Amygdala (tissue), 56 donors: ENCODE results near the gene ITGA5.

Experiments used
- DNase-seq, 56 donors: peaks; one replicate each; lab custom pipeline; 2025; lab: John Stamatoyannopoulos, UW

Gene ITGA5

DNA sequence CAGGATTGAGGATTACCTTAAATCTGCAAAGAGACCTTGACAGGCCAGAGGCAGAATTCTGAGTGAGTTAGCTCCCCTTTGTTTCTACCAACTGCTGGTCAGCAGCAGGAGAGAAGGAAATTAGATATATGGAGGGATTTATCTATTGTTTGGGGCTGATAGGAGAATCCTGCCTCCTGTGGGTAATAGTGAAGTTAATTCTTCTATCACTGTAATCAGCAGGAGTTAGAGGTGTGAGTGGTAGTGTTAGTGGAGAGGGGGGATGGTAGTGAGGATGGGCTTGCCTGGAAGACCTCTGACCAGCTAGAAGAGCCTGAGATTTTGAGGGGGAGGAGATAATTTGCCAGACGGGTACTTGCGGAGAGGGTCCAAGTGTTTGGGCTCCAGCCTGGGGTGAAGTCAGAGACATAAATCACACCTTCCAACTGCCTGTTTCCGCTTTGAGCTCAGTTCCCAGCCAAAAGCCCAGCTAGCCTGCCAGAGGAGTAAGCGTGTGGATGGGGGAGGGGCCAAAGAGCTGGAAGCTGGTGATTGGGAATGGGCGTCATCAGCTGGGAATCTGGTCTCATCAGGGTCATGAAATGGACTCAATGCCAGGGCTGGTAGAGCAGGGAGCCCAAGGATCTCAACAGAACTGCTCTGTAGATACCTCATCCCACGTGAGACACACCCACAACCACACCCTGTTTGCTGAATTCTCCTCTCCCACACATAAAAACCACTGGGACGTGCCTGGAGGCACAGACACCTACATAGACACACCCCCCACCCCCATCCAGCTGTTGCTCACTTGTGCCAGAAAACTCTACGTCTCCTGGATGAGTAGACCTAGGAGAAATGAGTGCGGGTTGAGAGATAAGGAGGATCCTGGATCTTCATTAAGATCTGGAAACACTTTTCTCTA lies 13.1 kb upstream of the ITGA5 start:
- no peak for DNase-seq

- DNase-seq, result no peak
Measured at GRCh38 chr12:54430471-54431069, 11.5 kb upstream of the ITGA5 start.

GRCh38 chr12:54429014-54429471 lies 10.0 kb upstream of the ITGA5 start:
- no peak for DNase-seq

- no peak for DNase-seq
Measured at GRCh38 chr12:54428050-54429013, 9.3 kb upstream of the ITGA5 start.

- DNase-seq, result no peak
Measured at GRCh38 chr12:54427106-54427505, 8.0 kb upstream of the ITGA5 start.

- no peak for DNase-seq
Measured at GRCh38 chr12:54426690-54427089, 7.6 kb upstream of the ITGA5 start.

GRCh38 chr12:54425702-54426101 lies 6.6 kb upstream of the ITGA5 start:
- no peak for DNase-seq

GRCh38 chr12:54424224-54424623 lies 5.2 kb upstream of the ITGA5 start:
- no peak for DNase-seq

DNA sequence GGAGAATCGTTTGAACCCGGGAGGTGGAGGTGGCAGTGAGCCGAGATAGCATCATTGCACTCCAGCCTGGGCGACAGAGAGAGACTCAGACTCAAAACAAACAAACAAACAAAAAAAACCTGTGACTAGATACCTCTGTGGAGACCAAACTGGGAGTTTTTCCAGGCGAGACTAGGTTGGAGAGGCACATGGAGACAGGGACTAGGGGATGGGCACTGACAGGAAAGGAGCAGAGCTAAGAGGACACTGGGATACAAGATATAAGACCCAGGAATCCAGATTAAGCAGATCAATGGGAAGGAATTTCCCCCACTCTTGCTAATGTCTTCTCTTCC lies 4.7 kb upstream of the ITGA5 start:
- no peak for DNase-seq

GRCh38 chr12:54421879-54422250 lies 2.8 kb upstream of the ITGA5 start:
- no peak for DNase-seq

DNA sequence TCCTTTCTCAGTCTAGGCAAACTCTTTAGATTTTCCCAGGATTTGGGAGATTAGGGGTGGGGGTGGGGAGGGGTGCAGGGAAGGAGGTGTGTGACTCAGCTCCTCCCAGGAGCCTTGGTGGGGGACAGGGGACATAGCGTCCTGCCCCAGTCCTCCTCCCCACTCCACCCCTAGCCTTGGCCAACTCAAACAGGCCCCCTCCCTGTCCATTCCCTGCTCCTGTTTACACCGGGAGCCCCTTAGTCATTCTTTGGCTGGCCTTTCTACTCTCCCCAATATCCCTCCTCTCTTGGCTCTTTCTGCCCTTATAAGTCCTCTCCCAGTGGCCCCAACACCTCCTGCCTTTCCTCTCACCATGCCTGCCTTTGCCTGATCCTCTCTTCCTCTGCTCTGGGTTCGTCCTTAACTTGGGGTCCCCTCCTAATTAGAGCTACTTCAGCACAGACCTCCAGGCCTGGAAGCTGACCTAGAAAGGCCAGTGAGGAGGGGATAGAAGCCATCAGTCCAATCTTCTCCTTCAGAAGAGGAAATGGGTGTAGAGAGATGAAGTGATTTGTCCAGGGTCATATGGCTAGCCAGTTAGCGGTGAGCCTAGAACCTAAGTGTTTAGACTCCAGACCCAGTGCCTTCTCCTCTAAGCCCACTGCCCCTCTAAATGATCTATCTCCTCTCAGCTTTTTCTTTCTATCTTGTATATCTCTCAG lies 2.3 kb upstream of the ITGA5 start:
- DNase-seq, result no peak

DNA sequence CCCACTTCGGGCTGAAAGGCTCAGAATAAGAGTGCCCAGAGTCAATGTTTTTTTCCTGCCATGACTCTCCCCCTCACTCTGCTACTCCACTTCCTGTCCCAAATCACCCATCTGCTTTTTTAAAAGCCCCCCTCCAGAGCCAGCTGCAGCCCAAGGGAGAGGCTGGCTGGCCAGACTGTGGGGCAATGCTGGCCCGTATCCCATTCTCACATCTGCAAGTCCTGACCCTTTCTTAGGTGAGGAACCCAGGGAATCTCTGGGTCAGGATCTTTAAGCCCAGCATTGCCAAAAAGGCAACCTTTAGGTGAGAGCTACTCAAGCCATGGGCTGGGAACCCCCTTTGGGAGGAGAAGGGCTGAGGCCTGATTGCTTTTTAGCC lies 1.7 kb upstream of the ITGA5 start:
- no peak for DNase-seq

DNA sequence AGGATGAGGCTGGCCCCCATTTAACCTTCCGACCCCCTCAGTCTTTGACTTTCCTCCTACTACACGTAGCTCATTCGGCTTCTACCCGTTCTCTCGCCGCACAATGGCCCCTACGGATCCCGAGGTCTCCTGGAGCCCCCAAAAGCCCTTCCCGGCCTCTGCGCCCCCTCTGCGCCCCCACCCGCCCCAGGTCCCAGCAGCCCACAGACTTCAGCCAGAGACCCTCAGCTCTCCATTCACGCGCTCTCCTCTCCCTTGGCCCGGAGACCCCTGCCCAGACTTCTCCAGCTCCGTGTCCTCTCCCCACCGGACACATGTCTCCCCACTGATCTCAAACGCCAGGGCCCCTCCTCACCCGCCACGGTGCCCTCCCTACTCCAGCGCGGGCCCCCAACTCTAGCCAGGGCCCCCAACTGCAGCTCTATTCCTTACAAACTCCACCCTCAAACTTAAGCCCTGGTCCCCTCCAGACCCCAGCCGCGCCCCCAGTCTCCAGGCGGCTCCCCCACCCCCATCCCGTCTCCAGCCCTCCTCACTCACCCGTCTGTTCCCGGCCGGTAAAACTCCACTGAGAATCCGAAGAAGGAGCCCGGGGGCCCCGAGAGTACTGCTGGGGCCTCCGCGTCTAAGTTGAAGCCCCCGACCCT lies 502 bp downstream of the ITGA5 start:
- DNase-seq, result no peak

GRCh38 chr12:54417712-54418440 lies 1.2 kb downstream of the ITGA5 start:
- peak in 1 of 56 donors; percentile 37 for DNase-seq

- DNase-seq, result no peak
Measured at GRCh38 chr12:54416687-54417603, 2.1 kb downstream of the ITGA5 start.

DNA sequence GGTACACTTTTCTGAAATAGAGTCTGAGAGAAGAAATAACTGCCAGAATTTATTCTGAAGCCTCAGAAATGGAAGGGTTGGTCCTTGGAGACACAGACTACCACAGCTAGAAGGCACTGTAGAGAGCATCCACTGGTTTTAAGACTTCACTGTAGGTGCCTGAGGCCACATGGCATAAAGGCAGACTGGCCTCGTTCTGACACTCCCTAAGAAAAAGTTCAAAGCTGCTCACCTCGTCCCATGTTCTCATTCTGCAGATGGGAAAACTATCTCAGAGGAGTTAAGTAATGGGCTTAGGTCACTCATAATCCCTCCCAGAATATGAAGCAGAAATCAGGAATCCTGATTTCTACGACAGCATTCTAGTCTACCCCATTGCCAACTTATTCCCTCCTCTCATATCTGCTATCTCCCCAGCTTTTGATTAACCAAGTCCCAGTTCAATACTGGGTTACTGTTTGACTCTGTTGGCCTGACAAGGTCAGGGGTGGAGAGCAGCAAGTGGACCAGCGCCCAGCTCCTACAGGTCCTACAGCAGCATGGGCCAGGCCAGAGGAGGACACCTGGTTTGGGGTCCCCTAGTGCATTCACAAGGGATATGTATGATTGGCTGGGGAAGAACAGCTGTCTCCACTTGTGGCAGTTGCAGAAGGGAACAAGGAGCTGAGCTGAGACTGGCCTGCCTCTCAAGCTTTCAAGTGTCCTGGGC lies 3.7 kb downstream of the ITGA5 start:
- DNase-seq, result no peak
